Measurements from ENCODE around the gene MYRF.

The MYRF gene

DNA sequence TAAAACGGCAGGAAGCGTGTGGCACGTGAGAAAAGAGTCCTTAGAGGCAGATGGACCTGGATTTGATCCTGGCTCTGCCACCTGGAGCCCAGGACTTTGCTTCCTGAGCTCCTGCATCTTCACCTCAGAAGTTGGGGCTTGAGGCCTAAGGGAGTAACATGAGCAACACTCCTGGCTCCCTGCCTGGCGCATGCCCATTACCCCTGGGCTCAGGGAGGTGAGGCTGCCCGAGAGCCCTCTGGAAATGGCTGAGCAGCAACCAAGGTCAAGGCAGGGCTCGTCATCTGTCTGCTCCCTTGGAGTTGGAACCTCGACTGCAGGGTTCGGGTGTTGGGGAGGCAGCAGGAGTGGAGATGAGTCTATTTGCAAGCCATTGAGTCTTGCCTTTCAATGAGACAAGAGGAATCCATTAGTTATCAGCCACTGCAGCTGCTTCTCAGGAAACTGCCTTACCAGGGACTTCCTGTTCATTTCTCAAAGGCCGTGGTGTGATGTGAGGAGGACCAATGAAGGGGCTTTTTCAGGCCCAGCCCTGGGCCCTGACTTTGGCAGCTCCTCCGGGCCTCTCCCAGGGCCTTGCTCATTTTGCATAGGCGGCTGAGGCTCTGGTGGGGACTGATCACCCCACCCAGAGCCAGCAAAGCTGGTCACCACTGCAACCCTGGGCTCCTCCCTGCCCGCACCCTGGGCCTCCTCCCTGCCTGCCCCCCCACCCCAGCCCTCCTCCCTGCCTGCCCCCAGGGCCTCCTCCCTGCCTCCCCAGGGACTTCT is 82.0 kb downstream of the MYRF start:
- no peaks in the 10 kb centered on the region for H3K27me3 ChIP-seq (ENCODE audit: control insufficient read depth in 1 of 2, insufficient read depth in 2 of 2, low read length in 2 of 2)
- no peaks in the 10 kb centered on the region for H3K9me3 ChIP-seq (ENCODE audit: low read length)
- no peak overlapping the region for H3K4me3 ChIP-seq (ENCODE audit: low read depth in 1 of 2, low read length in 2 of 2)
- no peaks in the 10 kb centered on the region for H3K36me3 ChIP-seq (ENCODE audit: insufficient read depth, low read length)
- H3K27ac ChIP-seq (ENCODE audit: low read depth, low read length), result no peak overlapping the region
- H3K9ac ChIP-seq (ENCODE audit: low read length), result no peak overlapping the region
- peaks cover 29% of the 10 kb centered on the region for H3K4me1 ChIP-seq (ENCODE audit: insufficient read depth, low read length)

DNA sequence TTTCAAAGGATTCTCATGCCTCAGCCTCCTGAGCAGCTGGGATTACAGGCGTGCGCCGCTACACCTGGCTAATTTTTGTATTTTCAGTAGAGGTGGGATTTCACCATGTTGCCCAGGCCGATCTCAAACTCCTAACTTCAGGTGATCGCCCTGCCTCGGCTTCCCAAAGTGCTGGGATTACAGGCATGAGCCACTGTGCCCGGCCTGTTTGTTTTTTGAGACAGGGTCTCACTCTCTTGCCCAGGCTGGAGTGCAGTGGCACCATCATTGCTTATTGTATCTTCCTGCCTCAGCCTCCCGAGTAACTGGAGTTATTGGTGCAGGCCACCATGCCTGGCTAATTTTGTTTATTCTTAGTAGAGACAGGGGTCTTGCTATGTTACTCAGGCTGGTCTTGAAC is 83.8 kb downstream of the MYRF start:
- Histone ChIP-seq H3K36me3 (ENCODE audit: insufficient read depth, low read length) (peaks cover 6% of the 10 kb centered on the region), H3K27me3 (ENCODE audit: control insufficient read depth in 1 of 2, insufficient read depth in 2 of 2, low read length in 2 of 2) (no peaks in the 10 kb centered on the region), H3K4me1 (ENCODE audit: insufficient read depth, low read length) (peaks cover 12% of the 10 kb centered on the region), H3K27ac (ENCODE audit: low read depth, low read length) (no peak overlapping the region), H3K4me3 (ENCODE audit: low read depth in 1 of 2, low read length in 2 of 2) (no peak overlapping the region), H3K9me3 (ENCODE audit: low read length) (no peaks in the 10 kb centered on the region), H3K9ac (ENCODE audit: low read length) (no peak overlapping the region)

DNA sequence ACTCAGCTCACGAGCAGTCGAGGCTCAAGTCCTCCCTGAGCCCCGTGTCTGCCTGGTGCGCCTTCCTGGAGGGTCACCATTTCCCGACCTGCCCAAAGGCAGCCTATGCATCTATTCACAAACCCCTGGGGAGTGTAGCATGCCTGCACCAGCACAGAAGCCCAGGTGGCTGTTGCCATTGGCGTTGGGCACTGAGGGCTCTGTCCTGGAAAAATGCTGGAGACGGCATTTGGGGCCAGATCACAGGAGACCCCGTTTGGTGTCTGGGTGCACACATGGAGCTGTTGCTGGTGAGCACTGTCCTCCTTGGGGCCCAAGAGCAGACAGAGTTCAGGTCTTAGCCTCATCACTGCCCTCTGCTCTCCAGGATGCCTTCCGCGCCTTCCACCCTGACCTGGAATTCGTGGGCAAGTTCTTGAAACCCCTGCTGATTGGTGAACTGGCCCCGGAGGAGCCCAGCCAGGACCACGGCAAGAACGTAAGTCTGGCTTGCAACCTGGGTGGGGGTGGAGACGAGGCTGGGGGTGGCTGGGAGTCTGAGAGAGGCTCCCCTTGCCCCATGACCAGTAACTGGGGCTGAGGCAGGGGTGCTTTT is 85.1 kb downstream of the MYRF start:
- H3K4me3 ChIP-seq (ENCODE audit: low read depth in 1 of 2, low read length in 2 of 2), result no peak overlapping the region
- no peak overlapping the region for H3K9ac ChIP-seq (ENCODE audit: low read length)
- H3K9me3 ChIP-seq (ENCODE audit: low read length), result no peaks in the 10 kb centered on the region
- H3K4me1 ChIP-seq (ENCODE audit: insufficient read depth, low read length), result peaks cover 10% of the 10 kb centered on the region
- peaks cover 6% of the 10 kb centered on the region for H3K36me3 ChIP-seq (ENCODE audit: insufficient read depth, low read length)
- H3K27me3 ChIP-seq (ENCODE audit: control insufficient read depth in 1 of 2, insufficient read depth in 2 of 2, low read length in 2 of 2), result no peaks in the 10 kb centered on the region
- H3K27ac ChIP-seq (ENCODE audit: low read depth, low read length), result no peak overlapping the region
